Thoracic aorta (tissue), 2 donors: ENCODE measurements around the gene ZNF202. TPM values are rescaled to one million over a fixed set of nuclear protein-coding genes. Genes with fewer than 3 reads are reported as not detected.

ENCODE experiments used
- ATAC-seq: fragments of 150-250 bp; one replicate; pipeline ENCODE4 v1.8.0; 2017; ENCODE audit warnings: low read depth; ENCODE audit not compliant: insufficient number of reproducible peaks, low FRiP score
- DNase-seq: peaks from one replicate; pipeline ENCODE4 v3.0.0-alpha.2; 2020; ENCODE audit warnings: low spot score
- H3K27ac ChIP-seq, 2 donors: fragments of 200-600 bp; sonication (generic); 1 replicate in 1 of 2; 2 replicates in 1 of 2; pipeline ENCODE4 v1.5.1; 2016; ENCODE audit warnings: mild to moderate bottlenecking in 2 of 2, moderate library complexity in 2 of 2
- H3K27me3 ChIP-seq: fragments of 200-600 bp; sonication (generic); replicated peaks from 2 replicates; pipeline ENCODE4 v1.6.0; 2016; ENCODE audit warnings: mild to moderate bottlenecking; ENCODE audit not compliant: insufficient read depth
- H3K36me3 ChIP-seq: fragments of 200-600 bp; sonication (generic); one replicate; pipeline ENCODE4 v1.5.1; 2016
- H3K4me1 ChIP-seq, 2 donors: fragments of 200-600 bp; sonication (generic); 1 replicate in 1 of 2; 2 replicates in 1 of 2; pipeline versions ENCODE4 v1.5.1 to v1.6.0; 2016; ENCODE audit warnings: low read depth in 2 of 2, mild to moderate bottlenecking in 1 of 2; ENCODE audit not compliant: control insufficient read depth in 1 of 2
- H3K4me3 ChIP-seq: fragments of 200-600 bp; sonication (generic); 2 replicates; pipeline ENCODE4 v1.5.1; 2016; ENCODE audit warnings: mild to moderate bottlenecking
- H3K9me3 ChIP-seq: fragments of 200-600 bp; sonication (generic); 2 replicates; pipeline ENCODE4 v1.5.1; 2016
- CTCF ChIP-seq: fragments of 200-600 bp; sonication (generic); IDR thresholded peaks from one replicate; pipeline ENCODE4 v1.5.1; 2019; ENCODE audit warnings: antibody characterized with exemption
- total RNA-seq, 2 donors: library from RNA; depleted of rRNA; stranded (reverse); fragments of >200 nt; gene quantifications; one replicate each; pipeline versions ENCODE4 v1.1.0 to v1.2.3, GENCODE V29; 2016

The ZNF202 gene
- total RNA-seq, result 10 to 100 TPM in 1 of 2 donors, 1 to 10 TPM in 1; 3.9 to 10.9 TPM

GRCh38 chr11:123741159-123742030 is at the start of gene ZNF202:
Gene ZNF202 (minus strand): TSS chr11:123741660. CDS start chr11:123730888, 10,772 bp downstream.
- no peaks in the 10 kb centered on the region for H3K9me3 ChIP-seq
- ATAC-seq (peak; percentile 84), DNase-seq (peak; percentile 52)
- no peaks in the 10 kb centered on the region for H3K36me3 ChIP-seq
- peaks cover 9 to 18% of the 10 kb centered on the region in 2 donors for H3K4me1 ChIP-seq
- peak; percentile 29 for TF ChIP-seq CTCF
- no peaks in the 10 kb centered on the region for H3K27me3 ChIP-seq
- peak within 1 kb of the TSS; percentile 96 for H3K4me3 ChIP-seq
- H3K27ac ChIP-seq, result peak within 1 kb of the TSS; percentile 54 to 55

GRCh38 chr11:123783536-123783935 is 42.1 kb upstream of the ZNF202 start:
- no peaks in the 10 kb centered on the region for H3K36me3 ChIP-seq
- H3K27me3 ChIP-seq, result no peaks in the 10 kb centered on the region
- ATAC-seq (no peak), DNase-seq (no peak)
- TF ChIP-seq CTCF, result no peak
- H3K9me3 ChIP-seq, result no peaks in the 10 kb centered on the region
- no peak overlapping the region for H3K27ac ChIP-seq
- H3K4me3 ChIP-seq, result no peak overlapping the region
- no peaks in the 10 kb centered on the region for H3K4me1 ChIP-seq

GRCh38 chr11:123778511-123778910 is 37.1 kb upstream of the ZNF202 start:
- Histone ChIP-seq H3K9me3 (no peaks in the 10 kb centered on the region), H3K36me3 (no peaks in the 10 kb centered on the region), H3K4me3 (no peak overlapping the region), H3K27me3 (no peaks in the 10 kb centered on the region), H3K4me1 (no peaks in the 10 kb centered on the region), H3K27ac (no peak overlapping the region)
- DNase-seq, result no peak
- no peak for ATAC-seq
- no peak for TF ChIP-seq CTCF

- Histone ChIP-seq H3K9me3 (no peaks in the 10 kb centered on the region), H3K27ac (no peak overlapping the region), H3K36me3 (no peaks in the 10 kb centered on the region), H3K4me3 (no peak overlapping the region), H3K27me3 (no peaks in the 10 kb centered on the region), H3K4me1 (no peaks in the 10 kb centered on the region)
- ATAC-seq, result no peak
- DNase-seq, result no peak
- no peak for TF ChIP-seq CTCF
These were observed 34.5 kb upstream of the ZNF202 start for GRCh38 chr11:123775715-123776549.

GRCh38 chr11:123775289-123775688 is 33.8 kb upstream of the ZNF202 start:
- Histone ChIP-seq H3K27ac (no peak overlapping the region), H3K4me1 (no peaks in the 10 kb centered on the region), H3K4me3 (no peak overlapping the region), H3K27me3 (no peaks in the 10 kb centered on the region), H3K9me3 (no peaks in the 10 kb centered on the region), H3K36me3 (no peaks in the 10 kb centered on the region)
- ATAC-seq (no peak), DNase-seq (no peak)
- TF ChIP-seq CTCF, result no peak
